Stimulated activated CD4-positive, alpha-beta T cell treated with anti-CD3 and anti-CD28 coated beads, Interleukin-2, amount 100 ng/mL, for 4 hours (primary cell): Measurements from ENCODE around the gene ANKFN1.

Source experiments
- DNase-seq: peaks from one replicate; pipeline ENCODE4 v3.0.0-alpha.2; 2020; ENCODE audit warnings: low read depth

The ANKFN1 gene

GRCh38 chr17:56148333-56148732 is 4.9 kb upstream of the ANKFN1 start:
- no peak for DNase-seq

DNA sequence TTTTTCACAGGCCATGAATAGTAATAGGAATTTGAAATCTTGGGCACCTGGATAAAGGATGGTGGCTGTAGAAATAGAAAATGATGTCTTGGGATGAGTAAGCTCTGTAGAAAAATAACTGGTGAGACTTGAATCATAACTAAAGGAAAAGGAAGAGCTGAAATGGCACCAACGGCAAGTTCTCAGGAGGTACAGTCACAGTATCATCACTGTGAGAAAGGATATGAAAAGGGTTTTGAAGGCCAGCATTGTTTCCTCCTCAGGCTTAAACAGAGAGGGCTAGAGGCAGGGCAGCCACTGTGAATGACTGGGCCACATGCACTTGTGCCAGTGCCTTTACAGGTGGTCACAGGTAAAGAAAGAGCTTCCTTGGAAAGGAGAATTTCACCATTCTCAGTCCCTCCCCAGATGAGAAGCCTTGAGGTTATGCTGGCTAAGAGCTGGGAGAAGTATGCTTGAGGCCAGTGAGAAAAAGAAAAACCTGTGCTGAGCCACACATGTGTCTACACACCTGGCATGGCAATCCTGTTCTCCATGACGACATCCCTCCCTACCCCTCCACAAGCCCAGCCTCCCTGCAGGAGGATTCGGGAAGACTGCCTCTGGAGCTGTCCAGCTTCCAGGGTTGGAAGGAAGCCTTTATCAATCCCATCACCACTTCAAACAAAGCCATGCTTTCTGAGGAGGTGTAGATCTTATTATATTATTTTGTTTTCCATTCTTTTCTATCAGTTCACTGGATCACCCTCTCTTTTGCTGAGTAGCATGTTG is 3.8 kb upstream of the ANKFN1 start:
- DNase-seq, result no peak

DNA sequence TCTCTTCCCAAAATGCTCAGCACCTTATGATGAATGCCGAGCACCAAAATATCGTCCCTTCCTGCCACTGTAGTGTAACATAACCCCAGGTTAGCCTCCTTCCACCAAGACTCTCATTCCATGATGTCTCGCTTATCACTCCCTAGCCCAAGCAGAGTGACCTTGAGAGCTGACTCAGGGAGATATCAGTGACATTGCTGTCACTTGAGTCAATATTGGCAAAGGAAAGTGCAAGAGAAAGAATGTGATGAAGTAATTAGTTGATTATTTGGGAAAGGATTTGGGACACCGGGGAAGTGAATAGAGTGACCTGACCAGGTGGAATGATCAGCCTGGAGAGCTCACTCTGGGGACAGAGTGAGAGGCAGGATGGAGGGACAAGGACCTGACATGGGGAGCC is 2.6 kb upstream of the ANKFN1 start:
- DNase-seq, result no peak

GRCh38 chr17:56157845-56158244 is 4.6 kb downstream of the ANKFN1 start:
- no peak for DNase-seq

DNA sequence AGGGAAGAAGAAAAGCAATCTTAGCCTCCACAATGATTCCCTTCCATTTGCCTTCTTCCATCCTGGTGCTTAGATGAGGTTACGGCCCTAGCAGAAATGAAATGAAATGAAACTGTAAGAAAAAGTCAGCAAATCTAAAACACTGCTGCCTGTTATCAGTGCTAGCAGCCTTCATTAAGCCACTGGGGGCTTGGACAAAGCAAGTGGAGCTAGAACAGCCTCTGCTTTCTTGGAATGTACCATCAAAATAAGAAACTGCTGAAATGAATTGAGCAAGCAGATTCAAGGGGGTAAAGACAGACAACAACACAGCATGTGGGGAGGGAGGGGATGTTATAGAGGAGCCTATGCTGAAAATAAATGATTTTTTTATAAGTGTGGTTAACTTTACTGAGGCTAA is 5.1 kb downstream of the ANKFN1 start:
- no peak for DNase-seq

DNA sequence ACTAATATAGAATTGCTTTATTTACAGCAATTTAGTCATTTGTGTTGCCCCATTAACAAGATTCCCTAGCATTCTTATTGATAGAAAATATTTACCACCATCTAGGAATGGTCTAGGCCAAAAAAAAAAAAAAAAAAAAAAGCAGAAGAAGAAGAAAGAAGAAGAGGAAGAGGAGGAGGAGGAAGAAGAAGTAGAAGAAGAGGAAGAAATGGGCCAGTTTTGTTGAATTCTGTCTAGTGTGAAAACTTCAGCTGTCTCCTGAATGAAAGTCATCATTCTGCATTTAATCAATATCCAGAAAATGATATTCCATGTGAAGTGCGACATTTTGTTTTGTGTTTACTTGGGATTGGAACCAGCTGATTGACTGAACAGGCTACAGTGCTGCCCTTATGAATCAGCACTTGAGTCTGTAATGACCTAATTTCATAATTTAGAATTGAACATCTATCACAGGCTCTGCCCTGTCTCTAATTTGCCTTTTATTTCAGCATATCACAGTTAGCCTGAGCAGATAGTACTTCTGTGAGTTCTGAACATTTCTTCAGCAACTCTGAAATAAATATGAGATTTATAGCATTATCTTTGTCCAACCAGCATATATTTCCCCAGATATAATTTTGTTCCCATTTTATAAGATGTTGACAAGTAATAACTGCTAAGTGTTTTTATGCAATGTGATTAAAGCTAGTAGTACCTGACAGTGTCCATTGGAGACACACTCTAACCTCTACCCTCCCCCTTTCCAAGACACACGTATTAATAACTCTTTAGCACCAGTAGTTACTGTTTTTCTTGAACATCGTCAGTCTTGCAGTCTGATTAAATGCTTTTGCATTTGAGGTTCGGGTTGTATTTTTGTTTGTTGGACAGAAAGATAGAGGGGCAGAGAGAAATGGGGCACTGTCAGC is 5.9 kb downstream of the ANKFN1 start:
- DNase-seq, result no peak

DNA sequence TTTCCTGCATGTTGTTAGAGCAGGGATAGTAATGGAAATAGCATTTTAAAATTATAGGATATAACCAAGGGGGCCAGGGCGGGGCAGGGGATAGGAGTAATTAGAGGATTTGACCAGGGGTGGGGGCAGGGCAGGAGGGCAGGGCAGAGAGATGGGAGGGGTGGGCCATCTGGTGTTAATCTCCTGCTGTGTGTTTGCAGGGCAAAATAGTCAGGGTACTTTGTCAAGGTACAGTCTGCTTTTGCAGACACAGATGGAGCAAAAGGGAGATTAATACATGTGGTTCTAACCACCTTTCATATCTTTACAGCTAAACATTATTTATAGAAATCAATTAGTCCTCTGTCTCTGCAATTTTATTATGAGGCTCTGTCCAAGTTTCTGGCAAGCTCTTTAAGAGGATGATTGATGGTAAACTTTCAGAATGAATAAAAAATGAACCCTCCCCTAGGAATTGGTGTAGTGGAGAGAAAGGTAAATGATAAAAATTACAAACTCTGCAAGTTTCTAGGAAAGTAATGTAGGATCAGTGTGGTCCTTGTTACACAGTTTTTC is 6.6 kb downstream of the ANKFN1 start:
- DNase-seq, result no peak

- no peak for DNase-seq
These were observed 7.1 kb downstream of the ANKFN1 start for GRCh38 chr17:56160422-56160821.

- DNase-seq, result no peak
These were observed 11.9 kb downstream of the ANKFN1 start for GRCh38 chr17:56165072-56165641.

- DNase-seq, result no peak
These were observed 14.2 kb downstream of the ANKFN1 start for GRCh38 chr17:56167491-56167890.

- DNase-seq, result no peak
These were observed 16.3 kb downstream of the ANKFN1 start for GRCh38 chr17:56169621-56170020.

- DNase-seq, result no peak
These were observed 18.1 kb downstream of the ANKFN1 start for GRCh38 chr17:56171186-56171959.

GRCh38 chr17:56172517-56172982 is 19.3 kb downstream of the ANKFN1 start:
- DNase-seq, result no peak

DNA sequence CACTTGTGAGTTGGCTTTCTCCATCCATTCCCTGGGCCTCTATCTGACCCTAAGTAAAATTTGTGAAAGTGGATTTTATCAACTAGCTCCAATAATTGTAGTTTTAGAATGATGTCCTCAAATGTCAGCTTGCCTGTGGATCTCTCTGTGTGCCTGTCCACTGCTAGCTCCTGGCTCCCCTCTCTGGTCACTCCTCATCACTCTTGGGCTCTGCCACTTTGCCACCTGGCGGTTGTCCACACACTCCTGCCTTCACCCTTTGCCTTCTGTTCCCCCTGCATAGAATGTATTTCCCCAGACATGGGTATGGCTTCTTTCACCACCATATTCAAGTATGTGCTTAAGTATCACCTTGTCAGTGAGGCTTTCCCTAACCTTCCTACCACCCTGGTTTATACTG is 19.8 kb downstream of the ANKFN1 start:
- DNase-seq, result no peak

DNA sequence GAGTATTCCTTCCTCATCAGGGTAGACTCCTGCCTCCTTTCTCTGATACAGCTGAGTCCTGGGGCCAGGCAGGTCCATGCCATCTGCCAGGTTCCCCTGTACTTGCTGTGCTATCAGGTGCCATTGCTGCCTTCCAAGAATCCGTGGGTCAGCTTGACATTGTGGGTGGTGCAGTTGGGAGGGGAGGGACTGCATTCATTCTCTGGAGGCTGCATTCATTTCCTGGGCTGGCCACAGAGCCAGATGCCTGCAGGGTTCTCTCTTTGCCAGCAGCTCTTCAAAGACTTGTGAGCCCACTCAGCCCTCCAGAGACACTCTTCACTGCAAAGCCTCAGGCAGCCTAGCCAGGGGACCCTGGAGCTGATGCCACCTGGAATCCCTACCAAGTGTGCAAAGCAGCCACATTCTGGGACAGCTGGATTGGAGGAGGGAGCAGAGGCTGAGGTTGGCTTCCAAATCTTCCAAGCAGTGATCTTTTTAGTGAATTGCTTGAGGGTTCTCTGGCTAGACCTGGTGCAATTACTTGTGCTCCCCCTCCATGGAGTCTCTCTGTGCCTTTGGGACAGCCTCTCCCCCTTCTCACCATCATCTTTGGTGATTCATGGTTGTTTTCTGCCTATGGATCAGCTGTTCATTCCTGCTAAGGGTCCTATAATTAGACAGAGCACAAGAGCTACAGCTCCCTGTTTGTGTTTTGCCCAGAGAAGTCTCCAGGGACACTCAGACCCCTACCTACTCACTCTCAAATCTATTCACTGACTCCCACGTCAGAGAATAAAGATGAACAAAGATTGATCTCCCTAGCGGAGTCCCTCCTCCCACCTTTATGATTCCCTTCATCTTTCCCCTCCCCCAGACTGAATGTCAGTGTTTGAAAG is 20.9 kb downstream of the ANKFN1 start:
- DNase-seq, result no peak

DNA sequence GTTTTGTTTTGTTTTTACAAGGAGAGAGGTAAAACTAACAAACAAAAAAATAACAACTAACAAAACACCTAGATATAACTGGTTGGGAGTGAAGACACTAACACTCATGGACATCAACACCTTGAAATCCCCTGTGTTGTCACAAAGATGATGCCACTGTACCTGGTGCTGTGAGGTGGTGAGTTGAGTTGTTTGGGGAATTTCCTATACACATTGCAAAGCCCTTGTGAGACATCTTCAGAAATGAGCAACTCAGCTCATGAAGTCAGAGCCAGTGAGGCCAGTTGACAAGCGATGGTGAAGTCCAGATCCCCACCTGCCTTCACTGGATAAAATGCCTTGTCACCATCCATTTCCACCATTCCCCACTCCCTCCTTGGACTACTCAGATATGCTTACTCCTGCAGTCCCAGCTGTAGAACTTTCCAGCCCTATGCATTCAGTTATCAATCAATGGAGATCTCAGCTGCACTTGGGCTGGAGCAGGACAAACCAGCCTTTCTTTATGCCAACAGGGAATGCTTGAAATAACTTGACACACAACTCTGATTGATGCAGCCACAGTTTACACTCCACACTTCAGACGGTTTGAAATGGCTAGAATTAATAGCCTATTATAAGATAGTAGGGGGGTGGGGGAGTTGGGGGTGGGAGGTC is 22.2 kb downstream of the ANKFN1 start:
- DNase-seq, result no peak

GRCh38 chr17:56176091-56176490 is 22.8 kb downstream of the ANKFN1 start:
- no peak for DNase-seq

GRCh38 chr17:56177361-56177760 is 24.1 kb downstream of the ANKFN1 start:
- DNase-seq, result no peak

GRCh38 chr17:56178203-56178602 is 24.9 kb downstream of the ANKFN1 start:
- DNase-seq, result no peak

GRCh38 chr17:56182081-56182480 is 28.8 kb downstream of the ANKFN1 start:
- DNase-seq, result no peak
